ENCODE measurements around the gene TESK1.
"Not testable (repeated sequence)": the region's sequence is repeated elsewhere in the genome, so short reads cannot be mapped to it uniquely, and the experiment has no call there.

The TESK1 gene

GRCh38 chr9:35616681-35617459 is 11.8 kb downstream of the TESK1 start:
- no peak for DNase-seq

GRCh38 chr9:35617548-35617947 is 12.5 kb downstream of the TESK1 start:
- DNase-seq, result no peak

GRCh38 chr9:35618325-35618727 is 13.3 kb downstream of the TESK1 start, which contains the start of gene CD72:
CD72 (minus strand) TSS chr9:35618413; CDS start chr9:35618303, 110 bp downstream.
- DNase-seq, result no peak

DNA sequence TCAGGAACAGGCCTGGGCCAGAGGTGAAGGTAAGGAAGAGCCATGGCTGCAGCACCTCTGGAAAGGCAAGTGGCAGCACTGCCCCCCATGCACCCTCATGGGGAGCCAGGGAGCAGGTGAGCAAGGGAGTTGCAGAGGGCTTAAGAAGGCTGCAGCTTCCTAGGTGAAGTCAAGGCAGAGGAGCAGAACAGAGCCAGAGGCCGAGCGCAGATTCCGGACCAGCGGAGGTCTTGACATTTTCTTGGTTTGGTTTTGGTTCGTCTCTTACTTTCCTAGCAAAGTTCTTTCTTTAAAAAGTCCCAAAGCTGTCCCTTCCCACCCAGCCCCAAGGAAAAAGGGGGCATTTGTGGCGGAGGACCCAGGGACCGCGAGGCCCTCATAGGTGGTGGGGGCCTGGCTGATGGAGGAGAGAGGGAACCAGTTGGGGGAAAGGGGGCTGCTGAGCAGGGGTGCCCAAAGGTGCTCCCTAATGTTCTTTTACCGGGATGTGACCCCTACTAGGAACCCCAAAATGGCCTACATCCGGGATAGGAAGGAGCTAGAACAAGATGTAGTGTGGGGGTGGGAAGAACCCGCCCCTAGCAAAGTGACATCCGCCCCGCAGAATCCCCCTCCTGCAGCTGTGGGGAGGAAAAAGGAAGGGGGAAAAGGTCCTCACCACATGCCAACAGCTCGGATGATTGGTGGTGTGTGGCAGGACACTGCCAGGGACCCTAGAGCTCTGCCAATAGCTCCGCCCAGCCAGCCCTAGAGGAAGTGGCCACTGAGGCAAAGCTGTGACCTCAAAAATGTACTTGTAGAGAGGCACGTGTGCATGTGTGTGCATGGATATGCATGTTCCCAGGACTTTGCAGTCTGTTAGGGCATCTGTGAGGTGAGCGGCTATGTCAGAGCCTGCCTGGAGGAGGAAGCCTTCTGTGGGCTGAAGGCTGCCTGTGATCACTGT is 14.1 kb downstream of the TESK1 start:
- DNase-seq, result no peak

DNA sequence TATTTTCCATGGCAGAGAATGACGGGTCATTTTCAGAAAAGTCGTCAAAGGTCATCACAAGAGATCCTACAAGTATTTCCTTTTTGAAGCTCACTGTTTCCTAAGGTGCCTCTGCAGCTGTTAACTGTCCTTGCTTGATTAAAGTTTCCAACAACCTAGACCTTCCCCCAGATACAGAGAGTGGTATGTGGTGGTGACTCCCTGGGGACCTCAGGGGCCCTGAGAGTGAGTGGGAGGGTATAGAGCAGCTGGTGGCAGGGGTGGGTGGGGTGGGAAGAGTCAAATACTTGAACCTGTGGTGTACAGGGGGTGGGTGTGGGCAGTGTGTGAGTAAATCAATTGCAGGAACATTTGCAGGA is 14.7 kb downstream of the TESK1 start:
- DNase-seq, result no peak

DNA sequence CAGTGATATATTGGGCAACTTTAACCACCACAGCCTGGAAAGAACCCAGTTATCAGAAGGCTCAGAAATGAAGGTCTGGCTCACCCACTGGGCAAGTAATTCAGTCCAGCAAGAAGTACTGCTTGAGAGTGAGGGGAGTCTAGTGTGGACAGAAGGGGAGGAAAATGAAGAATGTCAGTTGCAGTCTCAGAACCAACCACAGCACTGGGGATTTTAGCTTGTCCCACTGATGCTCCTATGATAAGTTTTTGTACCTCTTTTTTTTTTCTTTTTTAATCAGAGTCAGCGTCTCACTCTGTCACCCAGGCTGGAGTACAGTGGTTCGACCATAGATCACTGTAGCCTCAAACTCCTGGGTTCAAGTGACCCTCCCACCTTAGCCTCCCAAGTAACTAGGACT is 22.5 kb downstream of the TESK1 start:
- DNase-seq, result no peak

DNA sequence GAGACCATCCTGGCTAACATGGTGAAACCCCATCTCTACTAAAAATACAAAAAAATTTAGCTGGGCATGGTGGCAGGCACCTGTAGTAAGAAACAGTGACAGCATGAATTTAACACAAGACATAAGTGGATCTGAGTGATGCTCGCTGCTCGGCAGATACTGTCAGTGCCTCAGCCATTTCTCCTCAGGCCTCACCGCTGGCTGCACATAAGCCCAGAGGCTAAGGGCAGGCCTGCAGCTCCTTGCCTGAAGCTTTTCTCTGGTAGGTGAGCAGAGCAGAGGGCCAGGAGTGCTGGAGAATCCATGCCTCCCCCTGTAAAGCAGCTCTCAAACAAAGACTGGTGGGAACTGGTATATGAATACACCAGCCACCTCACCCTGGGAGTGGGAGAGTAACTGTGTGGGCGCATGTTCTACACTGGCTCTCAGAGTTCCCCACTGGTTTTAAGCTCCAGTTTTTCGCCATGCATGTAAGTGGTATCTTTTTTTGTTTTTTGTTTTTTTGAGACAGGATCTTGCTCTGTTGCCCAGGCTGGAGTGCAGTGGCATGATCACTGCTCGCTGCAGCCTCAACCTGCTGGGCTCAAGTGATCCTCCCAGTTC is 23.4 kb downstream of the TESK1 start:
- no peak for DNase-seq

DNA sequence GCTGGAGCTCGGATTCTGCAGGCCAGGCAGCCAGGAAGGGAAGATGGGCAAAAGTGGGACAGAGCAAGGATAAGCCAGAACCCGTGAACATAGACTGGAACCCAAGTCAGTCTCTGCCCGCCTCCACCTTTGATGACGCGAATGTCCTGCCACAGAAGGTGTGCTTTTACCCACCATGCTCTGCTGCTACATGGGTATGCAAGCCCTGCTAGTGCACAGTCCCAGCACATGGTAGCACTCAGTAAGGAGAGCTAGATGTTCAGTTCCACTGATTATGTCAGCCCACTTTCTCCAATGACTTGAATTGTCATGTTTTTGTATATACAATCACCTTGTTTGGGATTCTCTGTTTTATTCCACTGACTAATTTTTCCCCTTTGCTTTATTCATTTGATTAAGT is 24.5 kb downstream of the TESK1 start:
- no peak for DNase-seq

DNA sequence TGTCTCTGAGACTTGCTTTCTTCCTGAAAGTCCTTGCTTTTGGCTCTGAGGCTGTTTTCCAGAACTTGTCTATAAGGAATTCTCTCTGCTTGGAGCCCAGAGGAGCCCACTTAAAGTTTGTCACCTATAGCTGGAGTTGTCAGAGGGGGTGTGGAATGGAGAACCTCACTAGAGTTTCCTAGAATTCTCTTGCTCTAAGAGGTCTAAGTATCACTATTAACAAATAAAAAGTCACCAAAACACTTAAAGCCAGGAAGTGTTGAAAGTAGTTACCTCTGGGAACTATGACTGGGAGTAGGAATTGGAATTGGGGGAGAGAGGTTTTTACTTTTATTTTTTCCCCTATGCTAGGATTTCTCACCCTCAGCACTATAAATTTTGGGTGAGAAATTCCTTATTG is 30.7 kb downstream of the TESK1 start:
- no peak for DNase-seq

DNA sequence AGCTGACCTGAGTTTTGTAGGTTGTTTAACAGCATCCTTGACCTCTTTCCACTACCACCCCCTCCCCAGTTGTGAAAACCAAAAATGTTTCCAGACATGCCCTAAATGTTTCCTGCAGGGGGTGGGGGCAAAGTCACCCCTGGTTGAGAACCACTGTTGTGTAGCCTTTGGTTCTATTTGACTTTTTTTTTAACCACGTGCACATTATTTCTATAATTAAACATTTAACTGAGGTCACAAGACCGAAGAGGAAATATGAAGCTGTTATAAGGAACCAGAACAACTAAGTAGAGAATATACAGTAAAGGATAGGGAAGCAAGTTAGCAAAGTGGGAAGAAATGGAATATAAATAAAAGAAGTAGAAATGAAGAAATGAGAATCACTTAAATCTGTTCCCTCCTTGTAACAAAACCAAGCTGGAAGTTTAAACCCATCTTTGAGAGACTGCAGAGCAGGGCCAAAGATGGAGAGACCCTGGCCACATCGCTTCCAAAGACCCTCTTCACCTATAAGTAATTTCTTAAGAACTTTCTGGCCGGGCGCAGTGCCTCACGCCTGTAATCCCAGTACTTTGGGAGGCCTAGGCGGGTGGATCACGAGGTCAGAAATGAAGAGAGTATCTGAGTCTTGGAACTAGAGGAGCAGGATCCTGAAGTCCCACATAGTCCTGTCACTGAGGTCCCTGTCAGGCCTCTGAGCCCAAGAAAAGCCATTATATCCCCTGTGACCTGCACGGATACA is 31.2 kb downstream of the TESK1 start:
- DNase-seq, result no peak

GRCh38 chr9:35636877-35637246 is 31.8 kb downstream of the TESK1 start:
- not testable (repeated sequence) for DNase-seq

DNA sequence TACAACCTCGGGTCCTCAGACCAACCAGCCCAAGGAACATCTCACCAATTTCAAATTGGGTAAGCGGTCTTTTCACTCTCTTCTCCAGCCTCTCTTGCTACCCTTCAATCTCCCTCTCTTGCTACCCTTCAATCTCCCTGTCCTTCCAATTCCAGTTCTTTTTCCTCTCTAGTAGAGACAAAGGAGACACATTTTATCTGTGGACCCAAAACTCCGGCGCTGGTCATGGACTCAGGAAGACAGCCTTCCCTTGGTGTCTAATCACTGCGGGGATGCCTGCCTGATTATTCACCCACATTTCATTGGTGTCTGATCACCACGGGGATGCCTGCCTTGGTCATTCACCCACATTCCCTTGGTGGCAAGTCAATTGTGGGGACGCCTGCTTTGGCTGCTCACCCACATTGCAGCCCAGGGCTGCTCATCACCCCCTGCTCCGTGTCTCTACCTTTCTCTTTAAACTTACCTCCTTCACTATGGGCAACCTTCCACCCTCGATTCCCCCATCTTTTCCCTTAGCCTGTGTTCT is 32.4 kb downstream of the TESK1 start:
- DNase-seq, result not testable (repeated sequence)

GRCh38 chr9:35638751-35639150 is 33.7 kb downstream of the TESK1 start:
- not testable (repeated sequence) for DNase-seq

DNA sequence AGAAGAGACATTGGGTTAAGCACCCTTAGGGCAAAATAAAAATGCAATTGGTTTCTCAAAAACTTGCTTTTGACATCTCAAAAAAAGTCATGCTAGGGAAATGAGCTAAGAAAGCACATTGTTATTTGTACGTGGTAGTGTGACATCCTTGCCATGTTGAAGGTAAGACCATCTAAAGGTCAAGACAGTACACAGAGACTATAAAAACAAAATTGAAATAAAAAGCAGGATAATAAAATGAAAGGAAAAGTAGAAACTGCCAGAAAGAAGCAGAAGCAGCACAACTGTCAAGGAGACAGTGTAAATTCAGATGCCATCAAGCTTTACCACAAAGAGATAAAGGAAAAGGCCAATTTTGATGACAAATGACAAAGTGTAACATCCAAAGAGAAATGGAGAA is 34.2 kb downstream of the TESK1 start:
- DNase-seq, result not testable (repeated sequence)

DNA sequence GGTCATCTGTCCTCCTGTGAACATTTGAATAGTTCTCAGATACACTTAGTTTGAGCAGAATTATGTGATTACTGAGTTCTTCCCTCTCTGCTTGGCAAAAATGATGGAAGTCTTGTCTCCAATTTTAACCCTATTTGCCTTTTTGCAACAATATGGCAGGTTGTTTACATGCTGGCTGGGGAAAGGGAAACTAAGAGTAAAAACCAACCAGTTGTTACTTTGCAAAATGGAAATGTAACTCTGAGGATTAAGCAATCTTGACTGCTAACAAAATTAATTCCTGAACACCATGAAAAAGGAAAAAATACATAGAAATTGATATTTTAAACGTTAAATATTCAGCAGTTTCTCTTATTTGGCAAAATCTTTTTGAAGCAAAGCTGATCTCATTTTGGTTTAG is 34.6 kb downstream of the TESK1 start:
- DNase-seq, result no peak

DNA sequence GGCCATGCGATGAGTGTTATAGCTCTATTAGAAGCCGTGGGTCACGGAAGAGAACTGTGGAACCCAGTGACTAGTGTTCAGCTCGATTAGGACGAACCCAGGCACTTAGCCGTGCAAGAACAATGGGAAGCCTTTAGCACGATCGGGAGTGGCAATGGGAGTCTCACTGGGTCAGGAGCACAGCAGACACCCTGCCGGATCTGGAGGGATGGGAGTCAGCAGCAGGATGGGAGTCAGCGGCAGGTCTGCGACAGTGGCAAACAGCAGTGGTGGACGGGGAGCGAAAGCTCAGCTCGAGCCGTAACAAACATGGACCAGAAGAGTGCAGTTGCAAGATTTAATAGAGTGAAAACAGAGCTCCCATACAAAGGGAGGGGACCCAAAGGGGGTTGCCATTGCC is 35.4 kb downstream of the TESK1 start:
- not testable (repeated sequence) for DNase-seq

- not testable (repeated sequence) for DNase-seq
These were observed 36.4 kb downstream of the TESK1 start for GRCh38 chr9:35641478-35641877.

GRCh38 chr9:35643046-35643445 is 38.0 kb downstream of the TESK1 start:
- no peak for DNase-seq

- DNase-seq, result not testable (repeated sequence)
These were observed 40.7 kb downstream of the TESK1 start for GRCh38 chr9:35645736-35646135.

GRCh38 chr9:35646153-35646532 is 41.1 kb downstream of the TESK1 start:
- DNase-seq, result no peak

GRCh38 chr9:35646533-35647265 is 41.6 kb downstream of the TESK1 start:
- DNase-seq, result peak; percentile 70
